B cell (primary cell): ENCODE measurements around the gene PHKG2. TPM values are rescaled to one million over a fixed set of nuclear protein-coding genes. Genes with fewer than 3 reads are reported as not detected.

Source experiments
- ATAC-seq: fragments of 200-7000 bp; cut with Tn5 transposase; one replicate; pipeline ENCODE4 v1.10.0; 2021; ENCODE audit warnings: low read depth, mild to moderate bottlenecking, moderate number of reproducible peaks, moderate library complexity
- CTCF ChIA-PET: fragments of 350-600 bp; sonication (Branson Sonifier 250); formaldehyde crosslinking; loops from one replicate; lab custom pipeline; 2021; ENCODE audit warnings: antibody characterized with exemption, inconsistent platforms; lab: Charles Lee
- POLR2A ChIA-PET: fragments of 350-600 bp; sonication (Branson Sonifier 250); formaldehyde crosslinking; loops from one replicate; lab custom pipeline; 2021; ENCODE audit warnings: antibody characterized with exemption; lab: Charles Lee
- DNase-seq: peaks from one replicate; pipeline ENCODE4 v3.0.0; 2013
- H2AFZ ChIP-seq: 2 replicates; pipeline ENCODE4 v1.6.1; 2012; ENCODE audit warnings: mild to moderate bottlenecking, low read depth, low read length; ENCODE audit not compliant: insufficient read depth, poor library complexity, severe bottlenecking
- H3K27ac ChIP-seq, 2 donors: 1 replicate in 1 of 2; 2 replicates in 1 of 2; pipeline ENCODE4 v1.5.1; 2012 to 2013; ENCODE audit warnings: low read length in 2 of 2, mild to moderate bottlenecking in 2 of 2, moderate library complexity in 1 of 2
- H3K27me3 ChIP-seq, 4 experiments: fragments of 200-600 bp in 1 of 4; sonication (generic) in 1 of 4; replicated peaks in 1 of 4; 1 replicate in 2 of 4; 2 replicates in 2 of 4; pipeline versions ENCODE4 v1.6.1 to v1.7.0; 2013 to 2016; ENCODE audit warnings: low read length in 3 of 4, mild to moderate bottlenecking in 2 of 4, mixed read lengths in 1 of 4, moderate library complexity in 1 of 4; ENCODE audit not compliant: insufficient read depth in 4 of 4, control insufficient read depth in 3 of 4; ENCODE audit errors: control extremely low read depth in 1 of 4
- H3K36me3 ChIP-seq, 2 experiments: replicated peaks in 1 of 2; 1 replicate in 1 of 2; 2 replicates in 1 of 2; pipeline versions ENCODE4 v1.6.1 to v1.7.1; 2013; ENCODE audit warnings: low read length in 1 of 2; ENCODE audit not compliant: insufficient read depth in 2 of 2, control insufficient read depth in 1 of 2; ENCODE audit errors: control extremely low read depth in 1 of 2, extremely low read depth in 1 of 2
- H3K4me1 ChIP-seq, 2 donors: fragments of 200-600 bp in 1 of 2; sonication (generic) in 1 of 2; 1 replicate in 1 of 2; 2 replicates in 1 of 2; pipeline versions ENCODE4 v1.5.1 to v1.6.1; 2013 to 2017; ENCODE audit warnings: low read length in 2 of 2; ENCODE audit not compliant: control insufficient read depth in 2 of 2, insufficient read depth in 2 of 2
- H3K4me2 ChIP-seq: replicated peaks from 2 replicates; pipeline ENCODE3; 2012; ENCODE audit warnings: mild to moderate bottlenecking, low read depth, low read length; ENCODE audit not compliant: poor library complexity, severe bottlenecking
- H3K4me3 ChIP-seq, 5 experiments: fragments of 200-600 bp in 1 of 5; sonication (generic) in 1 of 5; 1 replicate in 3 of 5; 2 replicates in 2 of 5; pipeline versions ENCODE4 v1.5.1 to v1.7.0; 2011 to 2016; ENCODE audit warnings: low read length in 4 of 5, mild to moderate bottlenecking in 4 of 5, low read depth in 2 of 5, control low read depth in 1 of 5, moderate library complexity in 1 of 5; ENCODE audit not compliant: insufficient read depth in 1 of 5; ENCODE audit errors: control extremely low read depth in 1 of 5, extremely low read depth in 1 of 5
- H3K79me2 ChIP-seq: fragments of 200-600 bp; sonication (generic); one replicate; pipeline ENCODE4 v1.6.0; 2016; ENCODE audit warnings: low read length; ENCODE audit not compliant: control insufficient read depth, insufficient read depth
- H3K9ac ChIP-seq: fragments of 200-600 bp; sonication (generic); 2 replicates; pipeline ENCODE4 v1.6.1; 2017; ENCODE audit warnings: mild to moderate bottlenecking, low read length, moderate library complexity
- H3K9me3 ChIP-seq, 3 donors: one replicate each; pipeline versions ENCODE4 v1.6.1 to v1.7.1; 2013; ENCODE audit warnings: low read length in 2 of 3; ENCODE audit not compliant: control insufficient read depth in 2 of 3, insufficient read depth in 1 of 3; ENCODE audit errors: control extremely low read depth in 1 of 3
- H4K20me1 ChIP-seq: 2 replicates; pipeline ENCODE4 v1.6.0; 2012; ENCODE audit warnings: mild to moderate bottlenecking, low read length; ENCODE audit not compliant: insufficient read depth, control insufficient read depth, poor library complexity, severe bottlenecking
- H3K27ac Mint-ChIP-seq: one replicate; pipeline ENCODE4 v1.8.0; 2021; ENCODE audit warnings: mixed read lengths
- H3K27me3 Mint-ChIP-seq: one replicate; pipeline ENCODE4 v1.8.0; 2021; ENCODE audit warnings: mixed read lengths
- H3K4me1 Mint-ChIP-seq: one replicate; pipeline ENCODE4 v1.8.0; 2021; ENCODE audit warnings: mixed read lengths
- H3K4me3 Mint-ChIP-seq: one replicate; pipeline ENCODE4 v1.8.0; 2021; ENCODE audit warnings: mixed read lengths
- H3K9me3 Mint-ChIP-seq: one replicate; pipeline ENCODE4 v1.8.0; 2022; ENCODE audit warnings: mixed read lengths; ENCODE audit not compliant: insufficient read depth
- EZH2 ChIP-seq: IDR thresholded peaks from 2 replicates; pipeline ENCODE4 v1.6.1; 2012; ENCODE audit warnings: borderline replicate concordance, low read depth, mild to moderate bottlenecking, moderate library complexity, low read length; ENCODE audit not compliant: insufficient read depth, poor library complexity, severe bottlenecking
- WGBS: methylation state at CpG from one replicate; pipeline ENCODE4 v1.1.5; 2013; ENCODE audit warnings: missing lambda C conversion rate; ENCODE audit not compliant: insufficient coverage; 5-methylcytosine and 5-hydroxymethylcytosine counted together
- intact Hi-C: fragments of 100-400 bp; cut with micrococcal nuclease; formaldehyde crosslinking; loops from one replicate; pipeline ENCODE4 v1.10.0; 2022
- polyA plus RNA-seq: library from polyadenylated mRNA; depleted of rRNA; stranded (reverse); fragments of >200 nt; gene quantifications from 2 replicates; pipeline ENCODE4 v1.2.3, GENCODE V29; 2012
- total RNA-seq, 2 donors: library from RNA; stranded (reverse); fragments of 120-200 nt in 1 of 2; gene quantifications; 1 replicate in 1 of 2; 2 replicates in 1 of 2; pipeline versions ENCODE4 v1.2.3 to v1.2.4, GENCODE V29; 2013 to 2022
- TF ChIP-seq, protein P1 (sequence below): fragments of 200-600 bp; IDR thresholded peaks from one replicate; pipeline ENCODE4 v1.8.0; 2022; ENCODE audit warnings: antibody characterized with exemption, mild to moderate bottlenecking

Gene PHKG2
- total and polyA plus RNA-seq, 2 donors (not counting 1 experiment from before 2014, with no cell fraction given), result 55.7 to 80.8 TPM

DNA sequence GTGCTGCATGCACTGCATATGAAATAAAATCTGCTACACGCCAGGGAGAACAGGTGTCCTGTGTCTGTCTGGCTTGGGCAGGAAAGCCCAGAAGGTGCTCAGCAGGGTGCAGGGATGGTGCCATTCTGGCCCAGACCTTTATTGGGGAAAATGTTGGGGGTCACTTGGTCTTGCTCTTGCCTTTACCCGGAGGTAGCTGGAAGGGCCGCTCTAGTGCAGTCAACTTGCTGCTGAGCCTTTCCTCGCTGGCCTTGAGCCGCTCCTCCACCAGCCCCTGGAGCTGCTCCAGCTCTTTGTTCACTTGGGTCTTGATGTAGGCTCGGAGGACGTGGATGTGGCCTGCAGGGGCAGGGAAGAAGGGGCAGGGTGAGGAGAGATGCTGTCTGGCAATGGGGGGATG lies 9.1 kb downstream of the PHKG2 start:
- Histone ChIP-seq H3K4me1 (peaks cover 12 to 25% of the 10 kb centered on the region in 2 donors), H2AFZ (no peak overlapping the region), H3K36me3 (peaks cover 0 to 33% of the 10 kb centered on the region in 2 experiments), H3K4me2 (no peak overlapping the region), H3K9ac (no peak overlapping the region), H3K9me3 (no peaks in the 10 kb centered on the region), H3K27me3 (no peaks in the 10 kb centered on the region), H3K4me3 (no peak overlapping the region), H3K27ac (no peak overlapping the region), H3K79me2 (peaks cover 7% of the 10 kb centered on the region), H4K20me1 (no peaks in the 10 kb centered on the region)
- POLR2A ChIA-PET, result no interaction called here
- Mint-ChIP-seq H3K4me1 (peaks cover 22% of the 10 kb centered on the region), H3K27ac (no peak overlapping the region), H3K4me3 (no peak overlapping the region), H3K27me3 (no peaks in the 10 kb centered on the region), H3K9me3 (no peaks in the 10 kb centered on the region)
- CTCF ChIA-PET, result no interaction called here
- TF ChIP-seq EZH2, result no peak
- TF ChIP-seq, protein P1, sequence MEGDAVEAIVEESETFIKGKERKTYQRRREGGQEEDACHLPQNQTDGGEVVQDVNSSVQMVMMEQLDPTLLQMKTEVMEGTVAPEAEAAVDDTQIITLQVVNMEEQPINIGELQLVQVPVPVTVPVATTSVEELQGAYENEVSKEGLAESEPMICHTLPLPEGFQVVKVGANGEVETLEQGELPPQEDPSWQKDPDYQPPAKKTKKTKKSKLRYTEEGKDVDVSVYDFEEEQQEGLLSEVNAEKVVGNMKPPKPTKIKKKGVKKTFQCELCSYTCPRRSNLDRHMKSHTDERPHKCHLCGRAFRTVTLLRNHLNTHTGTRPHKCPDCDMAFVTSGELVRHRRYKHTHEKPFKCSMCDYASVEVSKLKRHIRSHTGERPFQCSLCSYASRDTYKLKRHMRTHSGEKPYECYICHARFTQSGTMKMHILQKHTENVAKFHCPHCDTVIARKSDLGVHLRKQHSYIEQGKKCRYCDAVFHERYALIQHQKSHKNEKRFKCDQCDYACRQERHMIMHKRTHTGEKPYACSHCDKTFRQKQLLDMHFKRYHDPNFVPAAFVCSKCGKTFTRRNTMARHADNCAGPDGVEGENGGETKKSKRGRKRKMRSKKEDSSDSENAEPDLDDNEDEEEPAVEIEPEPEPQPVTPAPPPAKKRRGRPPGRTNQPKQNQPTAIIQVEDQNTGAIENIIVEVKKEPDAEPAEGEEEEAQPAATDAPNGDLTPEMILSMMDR, result no peak
- no peak for DNase-seq
- intact Hi-C loops, result no loop called here
- WGBS, result 99% methylated on average over 6 of the region's 7 CpGs
- ATAC-seq, result no peak

DNA sequence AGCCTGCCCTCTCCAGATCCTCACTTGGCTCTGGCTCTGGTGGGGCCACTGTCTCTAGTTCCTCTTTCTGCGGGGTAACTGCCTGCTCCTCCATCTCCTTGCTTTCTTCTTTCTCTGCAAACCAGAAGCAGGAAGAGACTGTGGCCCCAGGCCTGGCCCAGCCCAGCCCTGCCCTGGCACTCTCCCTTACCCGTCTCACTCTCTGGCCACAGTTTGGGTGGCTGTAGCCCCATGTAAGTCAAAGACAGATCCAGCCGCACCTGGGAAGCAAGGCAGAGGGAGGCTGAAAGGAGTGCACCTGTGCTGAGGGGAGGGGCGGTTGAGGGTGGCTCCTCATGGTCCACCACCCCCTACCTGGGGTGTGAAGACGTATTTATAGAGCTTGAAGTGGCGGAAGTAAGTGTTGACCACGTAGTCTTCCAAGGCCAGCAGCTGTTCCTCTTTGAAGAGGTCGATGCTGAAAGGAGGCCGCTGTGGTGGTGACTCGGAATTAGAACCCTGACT lies 10.8 kb downstream of the PHKG2 start:
- ATAC-seq, result no peak
- Mint-ChIP-seq H3K27ac (peak overlapping the region; percentile 5), H3K27me3 (no peaks in the 10 kb centered on the region), H3K4me3 (peak overlapping the region; percentile 8), H3K4me1 (peaks cover 34% of the 10 kb centered on the region), H3K9me3 (no peaks in the 10 kb centered on the region)
- CTCF ChIA-PET, result no interaction called here
- no peaks in the 10 kb centered on the region for H3K27me3 ChIP-seq
- peaks cover 0 to 30% of the 10 kb centered on the region in 2 experiments for H3K36me3 ChIP-seq
- H3K4me2 ChIP-seq, result peak overlapping the region; percentile 41
- peaks cover 20% of the 10 kb centered on the region for H3K79me2 ChIP-seq
- no peak overlapping the region for H3K9ac ChIP-seq
- peak; percentile 39 for DNase-seq
- peaks cover 16% of the 10 kb centered on the region for H4K20me1 ChIP-seq
- peak overlapping the region; percentile 36 for H2AFZ ChIP-seq
- POLR2A ChIA-PET, result interaction anchor here (0.7 to 1.4 kb wide), 2 partner anchors 46 to 301 kb away, joined by 3 to 4 read pairs; no protein-coding TSS in a partner anchor
- H3K27ac ChIP-seq, result peak overlapping the region; percentile 32 to 34
- H3K9me3 ChIP-seq, result no peaks in the 10 kb centered on the region
- no peak for TF ChIP-seq EZH2
- TF ChIP-seq, protein P1, result no peak
- intact Hi-C loops, result no loop called here
- WGBS, result 51% methylated on average over 7 of the region's 10 CpGs
- H3K4me3 ChIP-seq, result no peak overlapping the region
- peaks cover 24 to 37% of the 10 kb centered on the region in 2 donors for H3K4me1 ChIP-seq
